Thoracic aorta endothelial cell (primary cell): ENCODE measurements around the gene LTBP2. TPM values are rescaled to one million over a fixed set of nuclear protein-coding genes. Genes with fewer than 3 reads are reported as not detected.

Experiments
- total RNA-seq: library from RNA; depleted of rRNA; stranded (reverse); fragments of >200 nt; gene quantifications from 2 replicates; pipeline ENCODE4 v1.2.3, GENCODE V29; 2012

The LTBP2 gene
- 165 and 256 TPM in 2 replicates for total RNA-seq

DNA sequence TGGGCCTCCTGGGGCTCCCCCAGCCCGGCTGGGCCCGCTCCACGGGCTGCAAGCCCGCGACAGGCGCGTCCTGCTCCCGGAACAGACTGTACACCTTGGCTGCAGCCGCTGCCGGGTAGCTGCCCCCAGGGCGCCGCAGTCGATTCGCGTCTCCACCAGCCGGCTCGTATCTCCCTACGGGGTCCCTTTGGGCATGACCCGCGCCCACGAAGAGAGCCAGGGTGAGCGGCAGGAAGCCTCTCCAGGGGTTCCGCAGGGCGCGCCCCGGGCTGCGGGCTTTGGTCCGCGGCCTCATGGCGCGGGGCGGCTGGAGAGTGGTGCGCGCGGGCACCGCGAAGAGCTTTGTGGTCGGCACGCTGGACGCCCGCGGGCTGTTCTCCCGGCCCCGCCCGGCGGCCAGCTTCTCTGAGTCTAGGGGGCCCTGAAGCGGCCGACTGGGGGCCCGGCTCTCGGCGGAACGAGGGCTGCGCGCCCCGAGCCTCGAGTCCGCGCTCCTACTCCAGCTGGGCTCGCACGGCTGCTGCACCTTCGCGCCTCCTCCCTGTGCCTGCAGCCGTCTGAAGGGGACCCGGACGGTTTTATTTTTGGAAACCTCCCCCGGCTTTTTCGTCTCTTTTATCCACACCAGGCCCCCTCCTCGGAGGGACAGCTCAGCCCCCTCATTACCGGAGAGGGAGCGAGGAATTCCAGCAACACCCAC is at the start of gene LTBP2:
TSS of gene LTBP2 (minus strand) at position 588 of the 700 bp plus-strand sequence. CDS start at position 295, 293 bp downstream.

DNA sequence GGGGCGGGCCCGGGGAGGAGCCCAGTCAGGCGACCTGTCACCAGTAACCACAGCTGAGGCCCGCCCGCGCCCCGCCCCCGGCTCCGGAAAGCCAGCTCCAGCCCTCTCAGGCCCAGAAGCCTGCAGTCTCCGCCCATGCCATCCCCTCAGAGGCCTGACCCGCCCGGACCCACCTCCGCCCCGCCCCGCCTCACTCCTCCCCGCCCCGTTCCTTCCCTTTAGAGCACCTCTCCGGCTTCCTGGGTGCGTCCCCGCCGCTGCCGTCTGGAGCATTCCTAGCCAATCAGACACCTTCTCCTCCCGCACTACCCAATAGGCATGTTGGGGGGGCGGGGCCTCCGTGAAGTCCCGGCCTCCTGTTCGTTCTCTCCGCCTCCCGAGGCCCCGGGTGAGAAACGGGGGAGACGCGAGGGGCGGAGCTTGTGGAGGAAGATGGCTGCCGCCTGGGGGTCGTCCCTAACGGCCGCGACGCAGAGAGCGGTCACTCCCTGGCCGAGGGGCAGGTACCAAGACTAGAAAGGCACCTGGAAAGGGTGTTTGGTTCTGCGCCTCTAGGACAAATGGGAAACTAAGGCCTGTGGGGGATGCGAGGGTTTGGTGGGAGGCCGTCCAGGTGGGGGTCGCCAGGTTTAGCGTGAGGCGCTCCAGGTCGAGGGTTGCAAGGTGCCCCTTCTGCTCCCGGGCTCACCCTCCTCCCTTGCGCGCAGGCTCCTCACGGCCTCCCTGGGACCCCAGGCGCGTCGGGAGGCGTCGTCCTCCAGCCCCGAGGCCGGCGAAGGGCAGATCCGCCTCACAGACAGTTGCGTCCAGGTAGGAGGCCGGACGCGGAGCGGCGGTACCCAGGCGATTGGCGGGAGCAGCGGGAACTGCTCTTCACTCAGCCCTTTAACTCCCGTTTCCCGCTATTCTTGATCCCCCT is 118.4 kb downstream of the LTBP2 start, which contains the start of gene ISCA2:
TSS of gene ISCA2 (plus strand) at position 423 of the 919 bp plus-strand sequence. CDS start at position 433, 10 bp downstream.

GRCh38 chr14:74492776-74493342 is 119.2 kb downstream of the LTBP2 start, which contains the start of gene NPC2:
Gene NPC2 (minus strand): TSS chr14:74493305. CDS start chr14:74493274, 31 bp downstream.

Other genes with a start within 250 kb of the LTBP2 start
- gene SYNDIG1L, start 186.0 kb downstream of the LTBP2 start, total RNA-seq = not detected in 2 replicates
- gene NPC2, start 118.9 kb downstream of the LTBP2 start, total RNA-seq = 123 and 139 TPM in 2 replicates
- 17.7 and 18.7 TPM in 2 replicates for gene ISCA2, start 118.5 kb downstream of the LTBP2 start, total RNA-seq
- 44.9 and 48.0 TPM in 2 replicates for gene AREL1, start 100.8 kb upstream of the LTBP2 start, total RNA-seq
- gene FCF1, start 100.9 kb upstream of the LTBP2 start, total RNA-seq = 69.8 and 72.6 TPM in 2 replicates
- gene YLPM1, start 151.1 kb upstream of the LTBP2 start, total RNA-seq = 65.0 and 70.2 TPM in 2 replicates